Neural cell (in vitro differentiated cells): ENCODE results near the gene COMT. TPM values are rescaled to one million over a fixed set of nuclear protein-coding genes. Genes with fewer than 3 reads are reported as not detected.

ENCODE experiments used
- H2AFZ ChIP-seq: fragments of 200-600, 300-800 bp; sonication (generic), shearing (Covaris generic); 2 replicates; pipeline ENCODE4 v1.6.0; 2014; ENCODE audit warnings: low read depth, mild to moderate bottlenecking, antibody characterized with exemption, low read length, moderate library complexity
- H3F3A ChIP-seq: fragments of 200-600 bp; shearing (Covaris generic); 2 replicates; pipeline ENCODE4 v1.6.1; 2016; ENCODE audit warnings: mild to moderate bottlenecking, moderate library complexity, mixed read lengths, antibody characterized with exemption, low read length; ENCODE audit not compliant: insufficient read depth, poor library complexity, severe bottlenecking
- H3K27ac ChIP-seq: fragments of 200-600, 300-800 bp; sonication (generic), shearing (Covaris generic); 2 replicates; pipeline ENCODE4 v1.5.1; 2014; ENCODE audit warnings: mild to moderate bottlenecking, low read length, moderate library complexity
- H3K27me3 ChIP-seq: fragments of 300-800, 200-600 bp; sonication (generic), shearing (Covaris generic); 2 replicates; pipeline ENCODE4 v1.6.0; 2014; ENCODE audit warnings: mild to moderate bottlenecking, low read depth, low read length, moderate library complexity; ENCODE audit not compliant: insufficient read depth
- H3K36me3 ChIP-seq: fragments of 300-800, 200-600 bp; sonication (generic), shearing (Covaris generic); 2 replicates; pipeline ENCODE4 v1.5.1; 2014; ENCODE audit warnings: mild to moderate bottlenecking, antibody characterized with exemption, low read length, moderate library complexity; ENCODE audit not compliant: insufficient read depth
- H3K4me2 ChIP-seq: fragments of 300-800, 200-600 bp; sonication (generic), shearing (Covaris generic); 2 replicates; pipeline ENCODE4 v1.6.0; 2014; ENCODE audit warnings: mild to moderate bottlenecking, low read length
- H3K4me3 ChIP-seq: fragments of 300-800, 200-600 bp; sonication (generic), shearing (Covaris generic); 2 replicates; pipeline ENCODE4 v1.5.1; 2014; ENCODE audit warnings: mild to moderate bottlenecking, low read length, moderate library complexity
- H3K79me2 ChIP-seq: fragments of 200-600 bp; shearing (Covaris generic); replicated peaks from 2 replicates; pipeline ENCODE4 v1.6.0; 2014; ENCODE audit warnings: mild to moderate bottlenecking, low read length, moderate library complexity; ENCODE audit not compliant: insufficient read depth
- H3K9ac ChIP-seq: fragments of 300-800, 200-600 bp; sonication (generic), shearing (Covaris generic); 2 replicates; pipeline ENCODE4 v1.6.1; 2016; ENCODE audit warnings: mild to moderate bottlenecking, low read length, mixed read lengths
- H3K9me2 ChIP-seq: fragments of 200-600 bp; shearing (Covaris generic); 2 replicates; pipeline ENCODE4 v1.6.1; 2016; ENCODE audit warnings: mild to moderate bottlenecking, low read length, mixed read lengths; ENCODE audit not compliant: insufficient read depth
- H3K9me3 ChIP-seq: fragments of 200-600, 300-800 bp; sonication (generic), shearing (Covaris generic); 2 replicates; pipeline ENCODE4 v1.6.1; 2016; ENCODE audit warnings: mild to moderate bottlenecking, mixed run types, low read length, moderate library complexity, mixed read lengths
- H4K20me1 ChIP-seq: fragments of 200-600 bp; shearing (Covaris generic); 2 replicates; pipeline ENCODE4 v1.6.1; 2016; ENCODE audit warnings: mild to moderate bottlenecking, mixed run types; ENCODE audit not compliant: insufficient read depth
- EP300 ChIP-seq: fragments of 450-650 bp; conservative IDR thresholded peaks from 2 replicates; pipeline ENCODE4 v1.6.1; 2014; ENCODE audit warnings: antibody characterized with exemption, mild to moderate bottlenecking, moderate library complexity; ENCODE audit not compliant: poor library complexity, severe bottlenecking
- EZH2 ChIP-seq: fragments of 200-600, 300-800 bp; shearing (Covaris generic), sonication (generic); IDR thresholded peaks from 2 replicates; pipeline ENCODE4 v1.6.1; 2014; ENCODE audit warnings: antibody characterized with exemption, low read length, borderline replicate concordance, mild to moderate bottlenecking; ENCODE audit not compliant: insufficient read depth, poor library complexity, severe bottlenecking
- MXI1 ChIP-seq: fragments of 450-650 bp; conservative IDR thresholded peaks from 2 replicates; pipeline ENCODE4 v1.6.1; 2014; ENCODE audit warnings: antibody characterized with exemption, mild to moderate bottlenecking; ENCODE audit not compliant: poor library complexity, severe bottlenecking
- POLR2AphosphoS5 ChIP-seq: IDR thresholded peaks from 2 replicates; pipeline ENCODE4 v1.6.1; 2012
- RAD21 ChIP-seq: fragments of 450-650 bp; conservative IDR thresholded peaks from 2 replicates; pipeline ENCODE4 v1.6.1; 2014; ENCODE audit warnings: antibody characterized with exemption, mild to moderate bottlenecking, moderate library complexity
- SMC3 ChIP-seq: fragments of 450-650 bp; conservative IDR thresholded peaks from 2 replicates; pipeline ENCODE4 v1.6.1; 2014; ENCODE audit warnings: antibody characterized with exemption, mild to moderate bottlenecking, moderate library complexity; ENCODE audit not compliant: poor library complexity
- TAF1 ChIP-seq: IDR thresholded peaks from 2 replicates; pipeline ENCODE4 v1.6.1; 2012; ENCODE audit warnings: low read depth
- polyA plus RNA-seq: library from polyadenylated mRNA; depleted of rRNA; stranded (reverse); fragments of >200 nt; gene quantifications from 2 replicates; pipeline ENCODE4 v1.2.3, GENCODE V29; 2014
- TF ChIP-seq, protein P1 (sequence below): fragments of 450-650 bp; IDR thresholded peaks from 2 replicates; pipeline ENCODE4 v1.5.1; 2014; ENCODE audit warnings: antibody characterized with exemption, mild to moderate bottlenecking, moderate library complexity; ENCODE audit not compliant: poor library complexity, severe bottlenecking
- TF ChIP-seq, protein P2 (sequence below): IDR thresholded peaks from 2 replicates; pipeline ENCODE4 v1.6.1; 2012; ENCODE audit warnings: borderline replicate concordance

The COMT gene
- polyA plus RNA-seq, 1 donor from 2014 or later: 14.2 TPM

DNA sequence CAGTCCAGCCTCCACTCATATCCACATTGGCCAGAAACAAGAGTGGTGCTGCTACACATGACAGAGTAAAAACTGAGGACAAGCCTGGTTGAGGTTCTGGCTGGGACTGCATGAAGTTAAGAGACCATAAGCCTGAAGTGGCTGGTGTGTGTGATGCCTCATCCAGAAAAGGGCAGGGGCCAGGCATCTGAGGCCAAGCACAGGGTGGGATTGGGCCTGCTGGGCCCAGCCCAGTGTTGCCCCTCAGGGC is 49.7 kb downstream of the COMT start:
- H3K4me2 ChIP-seq: no peak overlapping the region
- no peak for TF ChIP-seq SMC3
- no peak for TF ChIP-seq MXI1
- TF ChIP-seq, protein P1, sequence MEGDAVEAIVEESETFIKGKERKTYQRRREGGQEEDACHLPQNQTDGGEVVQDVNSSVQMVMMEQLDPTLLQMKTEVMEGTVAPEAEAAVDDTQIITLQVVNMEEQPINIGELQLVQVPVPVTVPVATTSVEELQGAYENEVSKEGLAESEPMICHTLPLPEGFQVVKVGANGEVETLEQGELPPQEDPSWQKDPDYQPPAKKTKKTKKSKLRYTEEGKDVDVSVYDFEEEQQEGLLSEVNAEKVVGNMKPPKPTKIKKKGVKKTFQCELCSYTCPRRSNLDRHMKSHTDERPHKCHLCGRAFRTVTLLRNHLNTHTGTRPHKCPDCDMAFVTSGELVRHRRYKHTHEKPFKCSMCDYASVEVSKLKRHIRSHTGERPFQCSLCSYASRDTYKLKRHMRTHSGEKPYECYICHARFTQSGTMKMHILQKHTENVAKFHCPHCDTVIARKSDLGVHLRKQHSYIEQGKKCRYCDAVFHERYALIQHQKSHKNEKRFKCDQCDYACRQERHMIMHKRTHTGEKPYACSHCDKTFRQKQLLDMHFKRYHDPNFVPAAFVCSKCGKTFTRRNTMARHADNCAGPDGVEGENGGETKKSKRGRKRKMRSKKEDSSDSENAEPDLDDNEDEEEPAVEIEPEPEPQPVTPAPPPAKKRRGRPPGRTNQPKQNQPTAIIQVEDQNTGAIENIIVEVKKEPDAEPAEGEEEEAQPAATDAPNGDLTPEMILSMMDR: no peak
- TF ChIP-seq, protein P2, sequence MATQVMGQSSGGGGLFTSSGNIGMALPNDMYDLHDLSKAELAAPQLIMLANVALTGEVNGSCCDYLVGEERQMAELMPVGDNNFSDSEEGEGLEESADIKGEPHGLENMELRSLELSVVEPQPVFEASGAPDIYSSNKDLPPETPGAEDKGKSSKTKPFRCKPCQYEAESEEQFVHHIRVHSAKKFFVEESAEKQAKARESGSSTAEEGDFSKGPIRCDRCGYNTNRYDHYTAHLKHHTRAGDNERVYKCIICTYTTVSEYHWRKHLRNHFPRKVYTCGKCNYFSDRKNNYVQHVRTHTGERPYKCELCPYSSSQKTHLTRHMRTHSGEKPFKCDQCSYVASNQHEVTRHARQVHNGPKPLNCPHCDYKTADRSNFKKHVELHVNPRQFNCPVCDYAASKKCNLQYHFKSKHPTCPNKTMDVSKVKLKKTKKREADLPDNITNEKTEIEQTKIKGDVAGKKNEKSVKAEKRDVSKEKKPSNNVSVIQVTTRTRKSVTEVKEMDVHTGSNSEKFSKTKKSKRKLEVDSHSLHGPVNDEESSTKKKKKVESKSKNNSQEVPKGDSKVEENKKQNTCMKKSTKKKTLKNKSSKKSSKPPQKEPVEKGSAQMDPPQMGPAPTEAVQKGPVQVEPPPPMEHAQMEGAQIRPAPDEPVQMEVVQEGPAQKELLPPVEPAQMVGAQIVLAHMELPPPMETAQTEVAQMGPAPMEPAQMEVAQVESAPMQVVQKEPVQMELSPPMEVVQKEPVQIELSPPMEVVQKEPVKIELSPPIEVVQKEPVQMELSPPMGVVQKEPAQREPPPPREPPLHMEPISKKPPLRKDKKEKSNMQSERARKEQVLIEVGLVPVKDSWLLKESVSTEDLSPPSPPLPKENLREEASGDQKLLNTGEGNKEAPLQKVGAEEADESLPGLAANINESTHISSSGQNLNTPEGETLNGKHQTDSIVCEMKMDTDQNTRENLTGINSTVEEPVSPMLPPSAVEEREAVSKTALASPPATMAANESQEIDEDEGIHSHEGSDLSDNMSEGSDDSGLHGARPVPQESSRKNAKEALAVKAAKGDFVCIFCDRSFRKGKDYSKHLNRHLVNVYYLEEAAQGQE: no peak
- no peak for TF ChIP-seq POLR2AphosphoS5
- no peaks in the 10 kb centered on the region for H3K27me3 ChIP-seq
- H3K9me2 ChIP-seq: no peaks in the 10 kb centered on the region
- no peaks in the 10 kb centered on the region for H4K20me1 ChIP-seq
- no peaks in the 10 kb centered on the region for H3K9me3 ChIP-seq
- H3K79me2 ChIP-seq: peaks cover 3% of the 10 kb centered on the region
- no peak overlapping the region for H2AFZ ChIP-seq
- no peak overlapping the region for H3K27ac ChIP-seq
- no peaks in the 10 kb centered on the region for H3K36me3 ChIP-seq
- H3F3A ChIP-seq: no peaks in the 10 kb centered on the region
- H3K4me3 ChIP-seq: no peak overlapping the region
- H3K9ac ChIP-seq: no peak overlapping the region

DNA sequence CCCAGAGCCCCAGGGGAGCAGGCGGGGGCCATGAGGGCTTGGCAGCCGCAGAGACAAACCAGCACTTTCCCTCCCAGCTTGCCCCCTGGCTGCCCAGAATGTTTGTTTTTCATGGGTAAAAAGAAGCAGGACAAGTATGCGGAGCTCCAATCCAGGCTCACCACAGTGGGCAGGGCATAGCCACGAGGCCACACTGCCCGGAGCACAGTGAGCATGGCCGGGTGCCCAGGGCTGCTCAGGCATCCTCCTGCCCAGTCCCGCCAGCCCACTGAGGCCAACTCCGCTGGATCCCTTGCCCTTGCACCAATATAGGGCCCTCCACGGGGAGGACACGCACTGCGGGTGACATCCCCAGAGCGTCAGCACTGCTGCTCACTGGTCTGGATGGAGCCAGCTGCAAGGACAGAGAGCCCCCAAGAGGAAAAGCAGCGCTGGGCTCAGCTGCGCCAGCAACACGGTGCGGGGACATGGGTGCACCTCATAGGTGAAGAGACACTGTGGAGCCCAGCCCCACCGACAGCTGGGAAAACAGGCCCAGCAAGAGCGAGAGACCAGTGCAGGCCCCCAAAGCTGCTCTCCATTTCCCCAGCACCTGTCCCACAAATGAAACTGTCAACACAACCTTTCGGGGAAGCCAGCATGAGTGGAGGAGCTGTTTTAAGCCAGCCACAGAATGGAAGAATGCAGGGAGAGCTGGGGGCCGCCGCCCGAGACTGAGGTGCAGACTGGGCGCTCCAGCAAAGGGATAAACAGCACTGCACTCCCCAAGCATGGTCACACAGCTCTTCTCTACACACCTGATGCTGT is 50.3 kb downstream of the COMT start:
- Histone ChIP-seq H3K79me2 (no peaks in the 10 kb centered on the region), H3K36me3 (no peaks in the 10 kb centered on the region), H2AFZ (no peak overlapping the region), H4K20me1 (no peaks in the 10 kb centered on the region), H3K9me2 (no peaks in the 10 kb centered on the region), H3K27ac (no peak overlapping the region), H3K4me2 (no peak overlapping the region), H3K9me3 (no peaks in the 10 kb centered on the region), H3K9ac (no peak overlapping the region), H3K27me3 (no peaks in the 10 kb centered on the region), H3F3A (no peaks in the 10 kb centered on the region), H3K4me3 (no peak overlapping the region)
- TF ChIP-seq RAD21 (no peak), TAF1 (no peak), EP300 (no peak), SMC3 (no peak), EZH2 (no peak), POLR2AphosphoS5 (no peak), MXI1 (no peak)
- TF ChIP-seq, protein P1: no peak
- TF ChIP-seq, protein P2: no peak
